NCI-H510A treated with DMSO at 0.1 percent for 48 hours (cell line): ENCODE measurements around the gene MAFB.
"Not testable (repeated sequence)": the region's sequence is repeated elsewhere in the genome, so short reads cannot be mapped to it uniquely, and the experiment has no call there.

ENCODE experiments used
- DNase-seq: peaks from one replicate; lab custom pipeline; 2025; lab: John Stamatoyannopoulos, UW

Gene MAFB

DNA sequence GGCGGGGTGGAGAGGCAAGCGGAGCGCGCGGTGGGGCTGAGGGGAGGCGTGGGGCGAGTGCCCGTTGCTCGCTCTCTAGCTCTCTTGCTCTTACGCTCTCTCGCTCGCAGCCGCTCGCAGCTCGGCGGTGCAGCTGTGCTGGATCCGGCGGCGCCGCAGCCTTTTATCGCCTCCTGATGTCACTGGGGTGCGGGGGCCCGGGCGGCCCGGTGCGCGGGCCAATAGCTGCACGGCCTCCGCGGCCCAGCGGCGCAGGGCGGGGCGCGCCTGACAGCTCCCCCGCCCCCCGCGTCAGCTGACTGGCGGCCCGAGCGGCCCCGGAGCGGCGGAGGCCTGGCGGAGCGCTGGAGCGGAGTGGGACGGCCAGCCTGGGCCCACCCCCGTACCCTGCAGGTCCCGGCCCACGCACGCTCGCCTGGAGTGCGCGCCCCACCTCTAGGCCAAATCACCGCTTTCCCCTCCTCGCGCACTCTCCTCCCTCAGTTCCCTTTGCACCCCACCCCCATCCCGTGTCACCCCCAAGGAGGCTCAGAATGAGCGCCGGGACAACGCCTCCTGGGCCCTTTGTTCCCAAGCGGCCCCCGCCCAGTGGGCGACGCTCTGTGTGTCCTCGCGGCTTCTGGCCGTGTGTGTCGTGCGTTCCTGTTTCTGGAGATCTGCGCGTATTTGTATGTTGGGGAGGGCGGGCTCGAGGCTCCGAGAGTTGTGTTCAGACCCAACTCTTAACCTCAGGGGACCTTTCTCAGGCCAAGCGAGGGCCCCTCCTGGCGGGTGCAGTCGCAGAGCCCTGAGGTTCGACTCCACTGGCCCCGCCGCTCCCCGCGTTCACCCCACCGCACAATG is at the start of gene MAFB:
Gene MAFB, minus strand, starts transcription at position 137 of the 843 bp plus-strand sequence. CDS start 386 bp downstream, outside the sequence.
- peak; percentile 77 for DNase-seq

GRCh38 chr20:40736468-40736867 is 47.4 kb upstream of the MAFB start:
- DNase-seq: not testable (repeated sequence)

DNA sequence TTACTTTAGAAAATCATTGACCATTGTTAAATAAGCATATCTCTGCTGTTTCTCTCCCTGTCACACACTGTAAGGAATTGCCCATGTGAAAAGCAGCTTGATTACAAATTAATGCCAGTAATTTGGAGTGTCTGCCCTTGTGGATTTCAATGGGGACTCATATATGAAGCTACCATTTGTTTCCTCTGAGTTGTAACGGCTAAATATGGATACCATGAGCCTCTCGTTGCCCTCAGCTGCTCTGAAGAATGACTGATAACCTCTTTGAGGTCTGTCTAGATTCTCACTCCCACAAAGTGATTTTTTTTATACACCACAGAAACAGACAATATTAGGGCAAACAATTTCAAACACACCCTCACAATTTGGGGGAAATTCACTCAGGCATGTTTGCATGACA is 40.0 kb upstream of the MAFB start:
- DNase-seq: no peak

DNA sequence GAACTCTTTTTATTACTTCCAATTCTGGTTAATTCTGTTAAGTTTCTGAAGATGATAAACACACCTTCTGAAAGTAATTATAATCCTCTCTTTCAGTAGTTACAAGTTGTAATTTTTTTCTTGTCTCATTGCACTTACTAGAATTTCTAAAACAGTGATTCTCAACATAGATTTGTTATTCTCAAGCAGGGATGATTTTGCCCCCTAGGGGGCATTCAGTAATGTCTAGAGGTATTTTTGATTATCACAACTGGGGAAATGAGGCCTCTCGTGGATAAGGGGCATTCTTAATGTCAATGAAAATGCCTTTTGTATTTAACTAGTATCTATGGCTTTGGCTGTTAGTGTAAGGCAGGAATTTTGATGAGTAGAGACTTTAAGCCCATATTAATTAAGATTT is 39.4 kb upstream of the MAFB start:
- no peak for DNase-seq

GRCh38 chr20:40727960-40728359 is 38.9 kb upstream of the MAFB start:
- DNase-seq: no peak

DNA sequence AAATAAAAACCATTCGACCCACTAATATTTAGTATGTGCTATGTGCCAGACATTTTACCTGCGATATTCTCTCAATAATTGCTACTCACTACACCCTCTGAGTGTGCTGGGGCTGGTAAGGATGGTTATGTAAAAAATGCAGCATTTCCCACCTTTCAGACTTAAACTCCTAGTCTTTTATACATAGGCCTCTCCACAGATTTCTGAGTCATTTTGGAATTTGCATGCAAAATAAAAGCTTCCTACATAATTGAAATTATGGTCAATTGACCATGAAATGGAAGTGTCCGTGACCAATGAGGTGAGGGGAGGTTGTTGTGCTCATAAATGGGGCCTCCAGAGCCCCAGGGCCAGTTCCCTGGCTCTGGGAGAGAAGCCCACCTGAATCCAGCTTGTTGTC is 37.7 kb upstream of the MAFB start:
- DNase-seq: no peak

DNA sequence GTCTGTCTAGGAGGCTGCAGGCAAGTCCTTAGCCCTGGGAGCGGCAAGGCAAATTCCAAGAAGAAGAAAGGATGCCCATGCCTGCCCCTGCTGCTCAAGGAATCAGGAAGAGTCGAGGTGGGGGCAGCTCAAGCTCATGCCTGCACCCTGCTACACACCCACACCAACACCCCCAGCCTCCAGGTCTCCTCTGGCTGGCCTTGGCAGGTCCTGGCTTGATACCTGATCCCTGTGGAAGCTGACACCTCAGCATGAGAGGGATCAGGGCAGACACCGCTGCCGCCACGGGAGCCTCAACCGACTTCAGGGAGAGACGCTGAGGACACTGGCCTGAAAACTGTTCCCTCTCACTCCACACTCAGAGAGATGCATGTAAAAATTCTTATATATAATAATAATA is 35.5 kb upstream of the MAFB start:
- no peak for DNase-seq

GRCh38 chr20:40720826-40721225 is 31.8 kb upstream of the MAFB start:
- no peak for DNase-seq

- no peak for DNase-seq
Measured at GRCh38 chr20:40720099-40720498, 31.1 kb upstream of the MAFB start.

DNA sequence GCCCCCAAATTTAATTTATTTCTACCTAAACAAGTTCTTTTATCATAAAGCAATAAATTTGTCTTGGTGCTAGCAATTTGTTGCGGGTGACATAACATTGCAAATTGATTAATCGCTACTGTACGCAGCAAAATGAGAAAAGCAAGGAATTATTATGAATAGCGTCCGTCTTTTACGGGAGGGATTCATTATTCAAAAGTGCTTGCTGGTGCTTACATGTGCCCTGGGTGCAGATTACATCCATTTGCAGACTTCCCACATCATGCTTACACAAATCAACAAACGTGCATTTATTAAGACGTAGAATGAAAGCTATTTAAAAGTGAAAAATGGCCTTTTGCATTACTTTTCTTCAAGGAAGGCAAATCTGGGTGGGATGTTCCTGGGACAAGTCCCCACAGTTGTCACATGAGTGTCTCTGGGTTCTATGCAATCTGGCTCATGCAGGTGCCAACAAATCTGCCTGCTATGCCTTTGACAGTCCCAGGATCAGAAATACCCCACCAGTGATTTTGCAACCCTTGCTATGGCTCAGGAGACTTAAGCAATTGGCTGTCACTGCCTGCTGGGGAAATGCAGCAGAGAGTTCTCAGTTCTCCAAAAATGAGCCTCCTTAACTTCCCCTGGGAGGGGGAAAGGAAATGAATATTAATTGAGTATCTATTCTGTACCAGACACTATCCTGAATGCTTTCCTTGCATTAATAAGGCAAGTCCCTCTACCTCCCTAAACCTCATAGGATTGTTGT is 30.1 kb upstream of the MAFB start:
- DNase-seq: no peak

DNA sequence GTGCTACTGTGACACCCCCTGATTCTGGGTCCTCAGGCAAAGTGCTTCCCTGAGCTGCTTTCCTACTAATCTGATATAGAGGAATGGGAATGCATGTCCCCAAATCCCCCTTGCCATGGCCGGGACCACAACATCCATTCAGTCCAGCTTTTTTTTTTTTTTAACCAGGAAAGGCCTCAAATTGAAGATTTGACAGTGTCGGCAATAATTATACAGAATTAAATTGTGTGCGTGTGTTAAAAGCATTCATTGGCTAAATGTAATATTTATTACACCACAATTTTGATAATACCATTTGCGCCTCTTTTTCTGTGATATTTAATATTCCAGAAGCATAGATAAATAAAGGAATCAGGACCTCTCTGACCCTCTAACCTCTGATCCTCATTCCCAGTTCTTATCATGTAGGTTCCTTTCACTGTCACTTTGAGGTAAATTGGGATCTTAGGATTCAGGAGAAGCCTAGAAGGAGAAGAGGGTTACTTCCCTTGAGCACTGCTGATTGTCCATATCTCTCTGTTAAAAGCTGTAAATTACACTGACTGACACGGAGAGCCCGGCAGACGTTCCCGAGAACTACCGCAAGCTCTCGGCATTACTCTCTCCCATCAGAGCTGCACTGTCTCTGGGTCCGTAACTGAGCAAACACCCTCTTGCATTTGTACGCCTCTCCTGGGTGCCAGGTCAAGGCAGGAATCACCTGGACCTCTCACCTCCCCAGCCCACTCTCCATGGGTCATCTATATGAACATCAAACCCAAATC is 29.4 kb upstream of the MAFB start:
- no peak for DNase-seq

- DNase-seq: no peak
Measured at GRCh38 chr20:40717343-40717865, 28.4 kb upstream of the MAFB start.

- DNase-seq: no peak
Measured at GRCh38 chr20:40715491-40715890, 26.5 kb upstream of the MAFB start.

GRCh38 chr20:40714916-40715315 is 25.9 kb upstream of the MAFB start:
- no peak for DNase-seq

GRCh38 chr20:40714109-40714508 is 25.1 kb upstream of the MAFB start:
- DNase-seq: no peak

DNA sequence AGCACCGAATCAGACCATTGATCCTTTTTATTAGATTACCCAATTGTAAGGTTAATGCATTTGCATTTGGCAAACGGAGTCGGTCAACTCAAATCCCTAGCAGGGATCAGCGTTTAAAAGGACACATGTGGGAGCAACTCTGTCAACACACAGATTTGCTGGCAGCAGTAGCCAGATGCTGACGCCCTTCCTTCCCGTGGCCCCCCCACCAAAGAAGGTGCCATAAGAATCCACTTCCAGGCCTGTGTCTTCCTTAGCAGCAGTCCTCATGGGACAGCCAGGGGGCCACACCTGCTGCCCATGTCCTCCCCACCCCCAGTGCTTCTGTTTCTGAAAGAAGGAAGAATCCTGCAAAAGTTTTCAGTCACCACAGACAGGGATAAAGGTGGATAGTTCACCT is 24.5 kb upstream of the MAFB start:
- DNase-seq: no peak

DNA sequence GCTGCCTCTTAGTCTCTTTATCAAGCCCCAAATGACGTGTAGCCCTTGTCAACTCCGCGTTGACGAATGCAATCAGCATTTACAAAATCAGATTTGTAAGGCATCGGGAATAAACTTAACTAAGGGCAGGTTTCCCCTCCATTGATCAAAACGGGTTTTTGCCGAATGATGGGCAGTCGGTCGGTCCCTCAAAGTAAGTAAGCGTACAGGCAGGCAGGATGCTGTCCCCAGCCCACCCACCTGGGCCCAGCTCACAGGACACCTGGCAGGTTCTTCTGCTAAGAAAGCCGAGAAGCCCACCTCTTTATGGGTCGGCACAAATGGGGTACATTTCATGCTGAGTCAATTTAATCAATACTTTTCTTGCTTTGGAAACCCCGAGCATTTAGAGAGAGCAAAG is 22.0 kb upstream of the MAFB start:
- no peak for DNase-seq

DNA sequence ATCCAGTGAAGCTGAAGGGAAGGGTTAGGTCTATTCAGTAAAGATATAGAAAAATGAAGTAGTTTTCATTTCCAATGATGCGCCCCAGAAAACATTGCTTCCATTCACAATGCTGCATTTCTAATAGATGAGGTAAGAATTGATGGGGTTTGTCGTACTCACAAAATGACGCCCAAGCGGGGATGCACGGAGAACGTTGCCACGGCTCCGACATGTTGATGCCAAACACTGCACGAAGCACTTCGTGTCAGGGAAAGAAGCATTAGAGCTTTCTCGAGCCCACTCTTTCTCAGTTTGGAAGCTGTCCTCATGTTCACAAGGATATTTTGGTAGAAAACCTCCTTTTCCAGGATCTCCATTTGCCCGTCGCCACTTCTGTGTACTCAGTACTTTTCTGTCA is 21.6 kb upstream of the MAFB start:
- no peak for DNase-seq

- no peak for DNase-seq
Measured at GRCh38 chr20:40706977-40707582, 18.0 kb upstream of the MAFB start.

DNA sequence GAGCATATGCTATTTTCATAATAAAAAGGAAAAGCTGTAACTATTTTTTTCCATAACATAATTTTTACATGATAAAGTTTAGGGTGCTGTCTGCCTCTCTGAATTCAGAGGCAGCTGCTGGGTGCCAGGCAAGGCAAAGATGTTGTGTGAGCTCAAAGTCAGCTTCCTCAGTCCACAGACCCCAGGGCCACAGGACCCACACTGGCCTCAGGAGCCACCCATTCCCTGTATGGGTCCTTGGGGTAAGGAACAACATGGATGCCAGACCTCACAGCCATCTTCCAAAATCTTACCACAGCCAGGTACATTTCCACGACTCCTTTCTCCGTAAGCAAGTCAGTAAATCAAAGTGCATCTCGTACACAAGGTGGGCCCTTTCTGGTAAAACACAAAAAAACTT is 16.4 kb upstream of the MAFB start:
- no peak for DNase-seq

GRCh38 chr20:40704828-40705227 is 15.8 kb upstream of the MAFB start:
- no peak for DNase-seq

- DNase-seq: peak; percentile 33
Measured at GRCh38 chr20:40703975-40704530, 15.0 kb upstream of the MAFB start.
